HG03571 (cell line): ENCODE measurements around the gene RSPO4.

Experiments
- ATAC-seq: cut with Tn5 transposase; IDR thresholded peaks from one replicate; pipeline ENCODE4 v1.9.1; 2021; ENCODE audit not compliant: unreplicated experiment

Gene RSPO4

GRCh38 chr20:944774-945410 lies 57.2 kb downstream of the RSPO4 start:
- ATAC-seq, result no peak

GRCh38 chr20:944148-944547 lies 58.0 kb downstream of the RSPO4 start:
- ATAC-seq, result no peak

GRCh38 chr20:942611-943010 lies 59.5 kb downstream of the RSPO4 start:
- ATAC-seq, result no peak

GRCh38 chr20:940926-941325 lies 61.2 kb downstream of the RSPO4 start:
- no peak for ATAC-seq

GRCh38 chr20:939606-940005 lies 62.5 kb downstream of the RSPO4 start:
- ATAC-seq, result no peak

- no peak for ATAC-seq
Measured at GRCh38 chr20:934186-934840, 67.8 kb downstream of the RSPO4 start.

GRCh38 chr20:933029-933428 lies 69.1 kb downstream of the RSPO4 start:
- ATAC-seq, result no peak

GRCh38 chr20:931401-931800 lies 70.7 kb downstream of the RSPO4 start:
- ATAC-seq, result no peak

GRCh38 chr20:926670-927069 lies 75.4 kb downstream of the RSPO4 start:
- ATAC-seq, result no peak

- ATAC-seq, result no peak
Measured at GRCh38 chr20:925516-925915, 76.6 kb downstream of the RSPO4 start.

- no peak for ATAC-seq
Measured at GRCh38 chr20:924639-925038, 77.5 kb downstream of the RSPO4 start.

- ATAC-seq, result no peak
Measured at GRCh38 chr20:922781-923180, 79.3 kb downstream of the RSPO4 start.

GRCh38 chr20:921068-921467 lies 81.0 kb downstream of the RSPO4 start:
- no peak for ATAC-seq

- ATAC-seq, result no peak
Measured at GRCh38 chr20:920311-920710, 81.8 kb downstream of the RSPO4 start.

GRCh38 chr20:919491-919916 lies 82.6 kb downstream of the RSPO4 start:
- no peak for ATAC-seq

- ATAC-seq, result no peak
Measured at GRCh38 chr20:917416-917815, 84.7 kb downstream of the RSPO4 start.

- no peak for ATAC-seq
Measured at GRCh38 chr20:916825-917224, 85.3 kb downstream of the RSPO4 start.

- ATAC-seq, result no peak
Measured at GRCh38 chr20:916125-916799, 85.8 kb downstream of the RSPO4 start, which contains the start of gene ANGPT4. Gene ANGPT4 (minus strand): TSS chr20:916334. CDS start chr20:916214, 120 bp downstream.

GRCh38 chr20:914727-915498 lies 87.2 kb downstream of the RSPO4 start:
- no peak for ATAC-seq

GRCh38 chr20:913306-913849 lies 88.7 kb downstream of the RSPO4 start:
- no peak for ATAC-seq
